IPS-15b (cell line): ENCODE data around the gene JAG1.

Experiments used
- H3K27me3 ChIP-seq: one replicate; pipeline ENCODE4 v1.6.1; 2013; ENCODE audit warnings: low read length; ENCODE audit not compliant: control insufficient read depth, insufficient read depth
- H3K36me3 ChIP-seq: one replicate; pipeline ENCODE4 v1.6.1; 2013; ENCODE audit warnings: low read length; ENCODE audit not compliant: control insufficient read depth, insufficient read depth
- H3K4me1 ChIP-seq: one replicate; pipeline ENCODE4 v1.6.1; 2013; ENCODE audit warnings: mild to moderate bottlenecking, low read length; ENCODE audit not compliant: control insufficient read depth, insufficient read depth
- H3K4me3 ChIP-seq: one replicate; pipeline ENCODE4 v1.5.1; 2013; ENCODE audit warnings: low read depth, low read length
- H3K9ac ChIP-seq: one replicate; pipeline ENCODE4 v1.6.1; 2013; ENCODE audit warnings: low read depth, mild to moderate bottlenecking, low read length
- H3K9me3 ChIP-seq: one replicate; pipeline ENCODE4 v1.6.1; 2013; ENCODE audit warnings: mild to moderate bottlenecking, low read length; ENCODE audit not compliant: control insufficient read depth, insufficient read depth

Gene JAG1

GRCh38 chr20:10689385-10689784 is 15.6 kb upstream of the JAG1 start:
- H3K4me3 ChIP-seq, result no peak overlapping the region
- H3K9ac ChIP-seq, result no peak overlapping the region
- H3K4me1 ChIP-seq, result peaks cover 7% of the 10 kb centered on the region
- H3K9me3 ChIP-seq, result no peaks in the 10 kb centered on the region
- no peaks in the 10 kb centered on the region for H3K36me3 ChIP-seq
- no peaks in the 10 kb centered on the region for H3K27me3 ChIP-seq

DNA sequence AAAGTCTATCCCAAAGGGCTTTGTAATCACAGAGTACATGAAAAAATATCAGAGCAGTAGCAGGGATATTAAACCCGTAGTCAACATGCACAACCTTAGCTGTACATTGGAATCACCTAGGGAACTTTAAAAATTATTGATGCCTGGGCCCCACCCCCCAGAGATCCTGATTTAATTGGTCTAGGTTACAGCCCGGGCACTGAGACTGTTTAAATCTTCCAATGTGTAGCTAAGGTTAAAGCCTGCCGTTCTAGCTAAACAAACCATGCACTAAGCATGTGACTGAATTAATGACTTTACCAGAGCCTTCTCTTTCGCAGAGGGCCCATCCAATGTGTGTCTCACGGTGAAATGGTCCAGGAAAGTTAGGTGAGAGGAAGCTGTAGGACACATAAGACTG is 14.1 kb upstream of the JAG1 start:
- no peaks in the 10 kb centered on the region for H3K36me3 ChIP-seq
- H3K4me3 ChIP-seq, result no peak overlapping the region
- H3K9me3 ChIP-seq, result no peaks in the 10 kb centered on the region
- peaks cover 7% of the 10 kb centered on the region for H3K4me1 ChIP-seq
- no peaks in the 10 kb centered on the region for H3K27me3 ChIP-seq
- H3K9ac ChIP-seq, result no peak overlapping the region

DNA sequence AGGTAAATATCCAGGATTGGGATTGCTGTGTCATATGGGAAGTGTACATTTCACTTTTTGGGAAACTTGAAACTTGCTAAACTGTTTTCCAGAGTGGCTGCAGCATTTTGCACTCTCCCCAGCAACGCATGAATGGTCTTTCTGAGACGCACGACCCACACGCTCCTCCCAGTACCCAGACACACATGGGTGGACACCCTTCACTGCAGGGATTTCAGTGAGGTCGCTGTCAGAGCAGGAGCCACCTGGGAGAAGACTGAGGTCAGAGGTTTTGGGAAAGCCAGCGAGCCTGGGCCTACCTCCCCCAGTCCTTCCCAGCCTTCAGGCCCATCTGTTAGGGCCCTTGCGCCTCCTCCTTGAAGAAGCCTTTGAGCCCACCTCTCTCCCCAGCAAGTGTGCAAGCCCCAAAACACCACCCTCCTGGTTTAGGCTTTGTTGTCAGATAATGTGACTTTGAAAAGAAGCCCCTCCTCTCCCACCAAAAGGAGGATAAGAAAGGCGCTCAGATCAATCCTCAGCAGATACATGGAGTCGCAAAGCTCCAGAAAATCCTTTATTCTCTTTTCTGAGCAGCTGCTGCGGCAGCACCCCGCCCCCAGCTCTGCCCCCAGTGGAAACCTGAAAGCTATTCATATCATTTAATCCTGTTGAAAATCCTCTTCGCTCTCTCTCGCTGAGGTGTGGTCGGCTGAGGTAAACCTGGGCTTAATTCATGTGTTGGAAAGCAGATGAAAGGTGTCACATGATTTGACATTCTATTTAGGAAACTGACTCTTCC is 12.7 kb upstream of the JAG1 start:
- H3K9me3 ChIP-seq, result no peaks in the 10 kb centered on the region
- no peak overlapping the region for H3K4me3 ChIP-seq
- H3K27me3 ChIP-seq, result no peaks in the 10 kb centered on the region
- H3K4me1 ChIP-seq, result peaks cover 7% of the 10 kb centered on the region
- H3K36me3 ChIP-seq, result no peaks in the 10 kb centered on the region
- no peak overlapping the region for H3K9ac ChIP-seq

- Histone ChIP-seq H3K9me3 (no peaks in the 10 kb centered on the region), H3K4me3 (no peak overlapping the region), H3K4me1 (peaks cover 7% of the 10 kb centered on the region), H3K36me3 (no peaks in the 10 kb centered on the region), H3K9ac (no peak overlapping the region), H3K27me3 (no peaks in the 10 kb centered on the region)
Measured at GRCh38 chr20:10683537-10683936, 9.7 kb upstream of the JAG1 start.

DNA sequence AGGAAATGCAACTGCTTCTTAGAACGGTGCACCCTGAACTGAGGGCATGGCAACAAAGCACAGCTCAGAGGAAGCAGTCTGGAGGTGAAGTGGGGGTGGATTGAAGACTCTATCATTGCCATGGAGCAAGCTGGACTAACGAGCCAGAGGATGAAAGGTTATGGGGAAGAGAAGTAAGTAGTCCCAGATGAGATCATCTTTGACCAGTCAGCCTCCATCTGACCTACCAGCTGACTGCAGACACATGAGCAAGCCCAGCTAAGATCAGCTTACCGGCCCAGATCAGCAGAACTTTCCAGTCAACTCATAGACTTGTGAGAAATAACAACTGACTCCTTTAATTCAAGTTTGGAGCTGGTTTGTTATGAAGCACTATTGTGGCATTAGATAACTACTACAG is 9.1 kb upstream of the JAG1 start:
- Histone ChIP-seq H3K27me3 (no peaks in the 10 kb centered on the region), H3K4me3 (no peak overlapping the region), H3K9ac (no peak overlapping the region), H3K36me3 (no peaks in the 10 kb centered on the region), H3K4me1 (peaks cover 7% of the 10 kb centered on the region), H3K9me3 (no peaks in the 10 kb centered on the region)

DNA sequence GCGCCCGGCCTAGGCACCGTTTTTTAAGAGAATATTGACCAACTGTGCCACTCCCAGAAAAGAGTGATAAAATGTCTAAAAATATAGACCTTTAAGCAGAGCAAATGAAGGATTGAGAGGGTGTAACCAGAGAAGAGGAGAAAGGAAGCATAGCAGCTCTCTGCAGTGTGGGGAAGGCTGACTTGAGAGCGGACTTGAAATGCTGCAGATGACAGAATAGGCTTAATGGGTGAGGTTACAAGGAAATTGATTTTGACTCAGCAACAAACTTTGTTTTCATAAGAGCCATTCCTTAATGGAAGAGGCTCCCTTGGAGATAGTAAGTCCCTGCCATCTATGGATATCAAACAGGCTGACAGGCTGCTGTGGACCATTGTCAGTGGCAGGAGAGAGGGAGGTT is 7.7 kb upstream of the JAG1 start:
- no peaks in the 10 kb centered on the region for H3K9me3 ChIP-seq
- no peak overlapping the region for H3K9ac ChIP-seq
- no peaks in the 10 kb centered on the region for H3K36me3 ChIP-seq
- no peak overlapping the region for H3K4me3 ChIP-seq
- H3K4me1 ChIP-seq, result peaks cover 2% of the 10 kb centered on the region
- H3K27me3 ChIP-seq, result no peaks in the 10 kb centered on the region

- Histone ChIP-seq H3K4me3 (no peak overlapping the region), H3K9ac (no peak overlapping the region), H3K9me3 (no peaks in the 10 kb centered on the region), H3K27me3 (no peaks in the 10 kb centered on the region), H3K36me3 (no peaks in the 10 kb centered on the region), H3K4me1 (no peaks in the 10 kb centered on the region)
Measured at GRCh38 chr20:10680571-10680970, 6.8 kb upstream of the JAG1 start.

DNA sequence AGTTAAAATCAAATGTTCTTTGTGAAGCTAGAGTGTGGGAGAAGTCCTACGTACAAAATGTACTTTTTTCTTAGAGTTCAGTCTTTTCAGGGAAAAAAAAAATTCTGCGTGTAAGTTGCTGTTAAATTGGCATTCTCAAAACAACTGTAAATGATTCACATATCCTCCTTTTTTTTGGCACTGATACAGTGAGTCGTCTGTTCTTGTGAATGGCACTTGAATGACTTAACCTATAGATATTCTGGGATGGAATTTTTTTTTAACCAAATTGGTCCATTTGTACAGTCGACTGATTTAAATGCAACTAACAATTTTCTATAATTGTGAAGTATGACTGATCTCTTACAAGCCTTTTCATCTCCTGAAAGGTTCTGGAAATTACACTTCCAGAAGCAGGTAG is 5.5 kb upstream of the JAG1 start:
- Histone ChIP-seq H3K9me3 (no peaks in the 10 kb centered on the region), H3K4me3 (no peak overlapping the region), H3K4me1 (peaks cover 7% of the 10 kb centered on the region), H3K9ac (no peak overlapping the region), H3K36me3 (no peaks in the 10 kb centered on the region), H3K27me3 (no peaks in the 10 kb centered on the region)

- Histone ChIP-seq H3K27me3 (peaks cover 2% of the 10 kb centered on the region), H3K9me3 (no peaks in the 10 kb centered on the region), H3K9ac (no peak overlapping the region), H3K4me3 (no peak overlapping the region), H3K4me1 (peaks cover 7% of the 10 kb centered on the region), H3K36me3 (no peaks in the 10 kb centered on the region)
Measured at GRCh38 chr20:10676518-10676917, 2.7 kb upstream of the JAG1 start.

DNA sequence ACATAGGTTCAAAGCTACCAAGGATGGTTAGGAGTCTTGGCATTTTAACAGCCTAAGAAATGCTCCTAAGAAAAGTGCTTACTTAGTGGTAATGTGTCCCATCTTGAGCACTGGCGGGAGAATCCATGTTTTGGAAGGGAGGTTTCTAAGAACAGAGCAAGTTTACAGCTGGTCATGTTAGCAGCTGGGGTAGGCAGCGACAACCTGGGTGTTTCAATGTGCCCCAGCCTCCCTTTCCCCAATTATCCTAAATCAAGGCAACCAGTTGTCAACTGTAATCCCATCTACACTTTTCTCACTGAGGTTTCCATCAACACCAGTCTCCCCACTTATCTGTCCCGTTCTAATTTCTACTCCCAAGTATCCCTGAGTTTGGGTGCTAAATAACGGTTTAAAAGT is 1.6 kb upstream of the JAG1 start:
- Histone ChIP-seq H3K4me3 (peak overlapping the region; percentile 77), H3K27me3 (peaks cover 2% of the 10 kb centered on the region), H3K9me3 (no peaks in the 10 kb centered on the region), H3K4me1 (peaks cover 16% of the 10 kb centered on the region), H3K36me3 (no peaks in the 10 kb centered on the region), H3K9ac (no peak overlapping the region)

DNA sequence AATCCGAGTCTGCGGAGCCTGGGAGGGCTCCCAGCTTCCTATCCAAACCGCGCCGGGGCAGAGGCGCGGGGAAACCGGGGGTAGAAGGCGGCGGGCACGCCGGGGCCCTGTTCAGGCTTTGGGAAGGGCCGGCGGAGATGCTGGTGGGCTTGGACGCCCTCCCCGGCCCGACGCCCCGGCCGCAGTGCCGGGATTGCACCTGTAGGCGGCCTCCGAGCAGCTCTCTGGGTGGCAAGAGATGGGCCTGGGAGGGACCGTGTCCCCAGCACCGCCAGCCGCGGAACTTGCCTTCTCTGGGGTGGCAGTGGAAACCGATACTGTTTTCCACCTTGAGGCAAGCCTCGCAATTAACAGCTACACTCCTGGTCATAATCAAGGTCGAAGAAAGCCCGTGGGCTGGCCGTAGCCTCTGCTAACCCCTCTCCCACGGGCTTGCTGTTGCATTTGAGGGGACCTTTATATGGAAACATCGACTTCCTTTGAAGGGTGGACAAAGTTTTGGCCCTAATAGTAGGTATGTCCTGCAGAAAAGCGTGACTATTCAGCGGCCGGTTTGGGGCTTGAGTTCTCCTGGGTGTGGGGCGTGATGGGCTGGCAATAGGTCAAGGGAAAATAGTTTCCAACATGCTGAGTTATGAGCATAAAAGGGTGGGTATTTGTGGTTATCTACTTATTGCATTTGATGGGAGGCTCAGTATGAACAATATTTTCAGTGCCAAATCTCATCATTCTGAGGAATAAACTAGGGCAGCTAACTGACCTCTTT is 1.1 kb upstream of the JAG1 start:
- Histone ChIP-seq H3K9me3 (no peaks in the 10 kb centered on the region), H3K27me3 (peaks cover 2% of the 10 kb centered on the region), H3K9ac (peak overlapping the region; percentile 70), H3K4me3 (peak overlapping the region; percentile 77), H3K4me1 (peaks cover 22% of the 10 kb centered on the region), H3K36me3 (no peaks in the 10 kb centered on the region)
